K562 (cell line): ENCODE measurements around the gene C4A. TPM values are rescaled to one million over a fixed set of nuclear protein-coding genes. Genes with fewer than 3 reads are reported as not detected.

Experiments
- BACH1 ChIP-seq: fragments of 200-800 bp; sonication (Bioruptor generic); IDR thresholded peaks from 2 replicates; pipeline ENCODE4 v1.6.1; 2016; ENCODE audit warnings: missing genetic modification characterization, missing compliant biosample characterization
- CBX5 ChIP-seq: IDR thresholded peaks from 2 replicates; pipeline ENCODE4 v1.6.1; 2014; ENCODE audit warnings: low read depth, borderline replicate concordance
- CHD2 ChIP-seq: IDR thresholded peaks from 2 replicates; pipeline ENCODE4 v1.6.1; 2011; ENCODE audit warnings: low read depth, low read length
- MXI1 ChIP-seq: IDR thresholded peaks from 2 replicates; pipeline ENCODE4 v1.6.1; 2011; ENCODE audit warnings: low read depth, mild to moderate bottlenecking, improper control_type of control experiment, low read length
- NFIC ChIP-seq: fragments of 450-650 bp; IDR thresholded peaks from 2 replicates; pipeline ENCODE4 v1.6.1; 2017; ENCODE audit warnings: mild to moderate bottlenecking, inconsistent platforms
- PHF8 ChIP-seq: fragments of 200-600 bp; sonication (generic); IDR thresholded peaks from 2 replicates; pipeline ENCODE4 v1.6.1; 2012; ENCODE audit warnings: mixed run types, mild to moderate bottlenecking, inconsistent platforms, low read length, moderate library complexity, borderline replicate concordance
- SREBF2 ChIP-seq: sonication (generic); formaldehyde crosslinking; IDR thresholded peaks from 2 replicates; pipeline ENCODE4 v1.4.0; 2020; ENCODE audit warnings: mild to moderate bottlenecking, missing genetic modification reagents
- TCF7 ChIP-seq: sonication (generic); IDR thresholded peaks from 2 replicates; pipeline ENCODE4 v1.6.1; 2016; ENCODE audit warnings: antibody characterized with exemption, borderline replicate concordance
- ZC3H4 ChIP-seq: sonication (generic); formaldehyde crosslinking; IDR thresholded peaks from 2 replicates; pipeline ENCODE4 v1.9.0; 2021; ENCODE audit warnings: missing genetic modification reagents, borderline replicate concordance
- ZSCAN32 ChIP-seq: fragments of 450-650 bp; formaldehyde crosslinking; IDR thresholded peaks from 2 replicates; pipeline ENCODE4 v1.4.0; 2020; ENCODE audit warnings: mild to moderate bottlenecking, moderate library complexity
- polyA plus RNA-seq, 8 experiments: library from polyadenylated mRNA; depleted of rRNA in 4 of 8; stranded (reverse) in 5 of 8; unstranded in 3 of 8; fragments of >200 nt; fragmentation: Nextera tagmentation in 2 of 8; fragmentation: Illumina TruSeq in 1 of 8; extraction: Ambion mirVana in 2 of 8; extraction: Trizol in 1 of 8; gene quantifications; 2 replicates each; pipeline versions ENCODE4 v1.2.1 to v1.2.3, GENCODE V29; 2011 to 2014; ENCODE audit warnings: inconsistent platforms in 1 of 8, missing spikeins in 1 of 8
- total RNA-seq, 7 experiments: library from RNA; depleted of rRNA in 6 of 7; stranded (reverse); fragments of >200 nt in 6 of 7; fragmentation: Illumina TruSeq in 2 of 7; extraction: Trizol in 2 of 7; gene quantifications; 2 replicates each; pipeline versions ENCODE4 v1.2.1 to v1.2.3, GENCODE V29; 2011 to 2021; ENCODE audit warnings: low replicate concordance in 1 of 7
- TF ChIP-seq, protein P1 (sequence below): fragments of 250-450 bp; sonication (Bioruptor Pico); IDR thresholded peaks from 2 replicates; pipeline ENCODE4 v1.9.0; 2021; ENCODE audit warnings: mild to moderate bottlenecking, inconsistent platforms
- TF ChIP-seq, protein P2 (sequence below), 2 experiments: fragments of 450-650 bp in 1 of 2; sonication (generic) in 1 of 2; formaldehyde crosslinking in 1 of 2; IDR thresholded peaks; 2 replicates each; pipeline versions ENCODE4 v1.7.1 to v1.9.0; 2016 to 2022; ENCODE audit warnings: inconsistent platforms in 1 of 2, mild to moderate bottlenecking in 1 of 2, missing genetic modification reagents in 1 of 2
- TF ChIP-seq, protein P3 (sequence below): fragments of 250-450 bp; sonication (Bioruptor Pico); IDR thresholded peaks from 2 replicates; pipeline ENCODE4 v1.8.0; 2021; ENCODE audit warnings: moderate library complexity, mild to moderate bottlenecking, inconsistent platforms
- TF ChIP-seq, protein P4 (sequence below): sonication (generic); formaldehyde crosslinking; IDR thresholded peaks from 2 replicates; pipeline ENCODE4 v1.9.0; 2022; ENCODE audit warnings: mild to moderate bottlenecking, missing genetic modification reagents

Gene C4A
- total and polyA plus RNA-seq, 9 of the 15 experiments (the other 6 are each of a cell fraction or from before 2014, with no cell fraction given), result 0.27 to 7.6 (median 5.0) TPM

DNA sequence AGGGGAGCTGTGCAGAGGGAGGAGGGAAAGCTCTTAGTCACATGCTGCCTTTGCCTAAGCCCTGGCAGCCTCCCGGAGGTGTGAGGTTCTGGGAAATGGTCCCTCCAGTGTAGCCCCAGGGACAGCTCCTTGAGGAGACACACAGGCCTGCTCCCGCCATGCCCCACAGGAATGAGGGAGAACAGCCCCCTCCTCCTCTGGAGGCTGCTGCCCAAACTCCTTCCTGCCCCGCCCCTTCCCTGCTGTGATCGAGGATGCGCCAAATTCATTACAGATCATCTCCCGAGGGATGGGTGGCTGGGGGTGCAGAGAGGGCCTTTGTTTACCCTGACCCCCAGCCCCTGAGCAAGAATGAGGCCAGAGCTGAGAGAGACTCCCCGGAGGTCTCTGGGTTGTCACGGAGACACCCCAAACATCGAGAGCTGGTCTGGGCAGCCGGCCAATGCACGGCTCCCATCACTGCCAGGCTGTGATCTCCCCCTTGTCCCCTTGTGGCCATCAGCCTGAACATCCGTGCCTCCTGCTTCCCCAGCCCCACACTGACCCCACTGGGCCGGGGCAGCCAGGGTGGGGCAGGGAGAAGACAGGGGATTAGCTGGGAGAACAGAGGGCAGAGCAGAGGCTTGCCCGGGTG, 64.7 kb downstream of the C4A start (continued):
- TF ChIP-seq, protein P1, sequence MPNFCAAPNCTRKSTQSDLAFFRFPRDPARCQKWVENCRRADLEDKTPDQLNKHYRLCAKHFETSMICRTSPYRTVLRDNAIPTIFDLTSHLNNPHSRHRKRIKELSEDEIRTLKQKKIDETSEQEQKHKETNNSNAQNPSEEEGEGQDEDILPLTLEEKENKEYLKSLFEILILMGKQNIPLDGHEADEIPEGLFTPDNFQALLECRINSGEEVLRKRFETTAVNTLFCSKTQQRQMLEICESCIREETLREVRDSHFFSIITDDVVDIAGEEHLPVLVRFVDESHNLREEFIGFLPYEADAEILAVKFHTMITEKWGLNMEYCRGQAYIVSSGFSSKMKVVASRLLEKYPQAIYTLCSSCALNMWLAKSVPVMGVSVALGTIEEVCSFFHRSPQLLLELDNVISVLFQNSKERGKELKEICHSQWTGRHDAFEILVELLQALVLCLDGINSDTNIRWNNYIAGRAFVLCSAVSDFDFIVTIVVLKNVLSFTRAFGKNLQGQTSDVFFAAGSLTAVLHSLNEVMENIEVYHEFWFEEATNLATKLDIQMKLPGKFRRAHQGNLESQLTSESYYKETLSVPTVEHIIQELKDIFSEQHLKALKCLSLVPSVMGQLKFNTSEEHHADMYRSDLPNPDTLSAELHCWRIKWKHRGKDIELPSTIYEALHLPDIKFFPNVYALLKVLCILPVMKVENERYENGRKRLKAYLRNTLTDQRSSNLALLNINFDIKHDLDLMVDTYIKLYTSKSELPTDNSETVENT (CRISPR knock-in tag), result peak; percentile 43; the same call in 1 of the 2 replicates
- TF ChIP-seq ZSCAN32, result no peak
- TF ChIP-seq SREBF2 (CRISPR knock-in tag), result no peak
- TF ChIP-seq CHD2, result no peak
- no peak for TF ChIP-seq BACH1 (tag)
- TF ChIP-seq MXI1, result 0 out of 2 replicates have a peak, but pooled peaks have one; percentile 20
- no peak for TF ChIP-seq TCF7
- TF ChIP-seq CBX5, result no peak
- TF ChIP-seq, protein P2, sequence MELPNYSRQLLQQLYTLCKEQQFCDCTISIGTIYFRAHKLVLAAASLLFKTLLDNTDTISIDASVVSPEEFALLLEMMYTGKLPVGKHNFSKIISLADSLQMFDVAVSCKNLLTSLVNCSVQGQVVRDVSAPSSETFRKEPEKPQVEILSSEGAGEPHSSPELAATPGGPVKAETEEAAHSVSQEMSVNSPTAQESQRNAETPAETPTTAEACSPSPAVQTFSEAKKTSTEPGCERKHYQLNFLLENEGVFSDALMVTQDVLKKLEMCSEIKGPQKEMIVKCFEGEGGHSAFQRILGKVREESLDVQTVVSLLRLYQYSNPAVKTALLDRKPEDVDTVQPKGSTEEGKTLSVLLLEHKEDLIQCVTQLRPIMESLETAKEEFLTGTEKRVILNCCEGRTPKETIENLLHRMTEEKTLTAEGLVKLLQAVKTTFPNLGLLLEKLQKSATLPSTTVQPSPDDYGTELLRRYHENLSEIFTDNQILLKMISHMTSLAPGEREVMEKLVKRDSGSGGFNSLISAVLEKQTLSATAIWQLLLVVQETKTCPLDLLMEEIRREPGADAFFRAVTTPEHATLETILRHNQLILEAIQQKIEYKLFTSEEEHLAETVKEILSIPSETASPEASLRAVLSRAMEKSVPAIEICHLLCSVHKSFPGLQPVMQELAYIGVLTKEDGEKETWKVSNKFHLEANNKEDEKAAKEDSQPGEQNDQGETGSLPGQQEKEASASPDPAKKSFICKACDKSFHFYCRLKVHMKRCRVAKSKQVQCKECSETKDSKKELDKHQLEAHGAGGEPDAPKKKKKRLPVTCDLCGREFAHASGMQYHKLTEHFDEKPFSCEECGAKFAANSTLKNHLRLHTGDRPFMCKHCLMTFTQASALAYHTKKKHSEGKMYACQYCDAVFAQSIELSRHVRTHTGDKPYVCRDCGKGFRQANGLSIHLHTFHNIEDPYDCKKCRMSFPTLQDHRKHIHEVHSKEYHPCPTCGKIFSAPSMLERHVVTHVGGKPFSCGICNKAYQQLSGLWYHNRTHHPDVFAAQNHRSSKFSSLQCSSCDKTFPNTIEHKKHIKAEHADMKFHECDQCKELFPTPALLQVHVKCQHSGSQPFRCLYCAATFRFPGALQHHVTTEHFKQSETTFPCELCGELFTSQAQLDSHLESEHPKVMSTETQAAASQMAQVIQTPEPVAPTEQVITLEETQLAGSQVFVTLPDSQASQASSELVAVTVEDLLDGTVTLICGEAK (IDR thresholded peaks at IDR 0.05), result no peak
- TF ChIP-seq, protein P2 (CRISPR knock-in tag; IDR thresholded peaks at IDR 0.05), result no peak
- TF ChIP-seq, protein P3, sequence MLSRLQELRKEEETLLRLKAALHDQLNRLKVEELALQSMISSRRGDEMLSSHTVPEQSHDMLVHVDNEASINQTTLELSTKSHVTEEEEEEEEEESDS (CRISPR knock-in tag), result no peak
- TF ChIP-seq NFIC, result peak; percentile 76
- TF ChIP-seq, protein P4, sequence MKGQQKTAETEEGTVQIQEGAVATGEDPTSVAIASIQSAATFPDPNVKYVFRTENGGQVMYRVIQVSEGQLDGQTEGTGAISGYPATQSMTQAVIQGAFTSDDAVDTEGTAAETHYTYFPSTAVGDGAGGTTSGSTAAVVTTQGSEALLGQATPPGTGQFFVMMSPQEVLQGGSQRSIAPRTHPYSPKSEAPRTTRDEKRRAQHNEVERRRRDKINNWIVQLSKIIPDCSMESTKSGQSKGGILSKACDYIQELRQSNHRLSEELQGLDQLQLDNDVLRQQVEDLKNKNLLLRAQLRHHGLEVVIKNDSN, result peak; percentile 71
- TF ChIP-seq ZC3H4 (CRISPR knock-in tag), result peak; percentile 74; the same call in 1 of the 2 replicates
- no peak for TF ChIP-seq PHF8
